Effector CD8-positive, alpha-beta T cell (primary cell): ENCODE measurements around the gene FREM1.

ENCODE experiments used
- DNase-seq: peaks from one replicate; lab custom pipeline; 2025; lab: John Stamatoyannopoulos, UW

FREM1 gene

DNA sequence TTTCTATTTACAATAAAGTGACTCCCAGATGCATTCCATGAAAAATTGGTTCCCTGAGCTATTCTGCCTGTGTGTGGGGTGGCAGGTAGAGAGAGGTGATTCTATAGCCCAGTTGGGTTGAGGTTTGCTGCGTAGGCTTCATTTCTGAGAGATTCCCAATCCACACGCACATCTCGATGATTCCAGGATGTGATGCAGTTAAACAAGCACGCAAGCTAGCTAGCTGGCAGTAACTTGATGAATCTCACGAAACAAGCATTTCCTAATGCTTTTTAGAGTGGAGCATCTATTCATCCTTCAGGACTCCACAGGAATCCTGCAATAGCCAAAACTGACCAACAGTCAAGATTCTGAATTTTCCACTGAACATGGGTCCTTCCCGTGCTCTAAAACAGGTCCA, 143.9 kb downstream of the FREM1 start:
- no peak for DNase-seq

- no peak for DNase-seq
Measured at GRCh38 chr9:14761584-14761983, 148.6 kb downstream of the FREM1 start.

DNA sequence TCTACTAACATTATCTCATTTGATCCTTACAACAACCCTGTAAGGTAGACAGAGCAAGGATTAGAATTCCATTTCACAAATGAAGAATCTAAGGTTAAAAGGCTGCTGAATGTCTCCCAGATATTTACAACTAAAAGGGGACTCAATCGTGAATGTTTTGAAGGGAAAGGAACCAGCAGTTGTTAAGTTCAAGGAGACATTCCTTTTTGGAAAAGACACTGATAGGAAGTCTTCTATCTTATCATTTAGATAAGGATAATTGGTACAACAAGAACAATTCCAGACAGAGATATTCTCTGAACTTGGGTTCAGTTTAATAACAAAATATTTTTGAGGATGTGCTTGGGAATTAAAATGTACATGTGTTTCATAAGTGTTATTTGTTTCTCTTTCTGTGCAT, 150.2 kb downstream of the FREM1 start:
- DNase-seq: no peak

DNA sequence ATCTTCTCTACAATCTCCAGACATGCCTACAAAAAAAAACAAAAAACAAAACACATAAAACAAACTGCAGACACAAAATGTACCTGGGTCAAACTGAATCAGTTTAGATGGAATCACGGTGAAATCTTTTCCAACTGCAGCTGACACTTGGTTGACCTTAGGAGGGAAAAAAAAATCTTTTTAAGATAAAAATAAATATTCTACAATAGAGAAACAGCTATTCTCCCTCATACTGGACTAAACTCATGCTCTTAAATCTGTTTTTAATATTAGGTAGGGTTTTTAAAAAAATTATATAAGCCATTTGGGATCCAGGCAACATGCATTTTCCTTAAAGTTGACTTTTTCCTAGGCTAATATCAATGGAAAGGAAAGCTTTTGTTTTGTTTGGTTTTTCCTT, 153.9 kb downstream of the FREM1 start:
- DNase-seq: no peak

GRCh38 chr9:14752871-14753270, 157.4 kb downstream of the FREM1 start:
- no peak for DNase-seq

- no peak for DNase-seq
Measured at GRCh38 chr9:14752271-14752670, 158.0 kb downstream of the FREM1 start.

DNA sequence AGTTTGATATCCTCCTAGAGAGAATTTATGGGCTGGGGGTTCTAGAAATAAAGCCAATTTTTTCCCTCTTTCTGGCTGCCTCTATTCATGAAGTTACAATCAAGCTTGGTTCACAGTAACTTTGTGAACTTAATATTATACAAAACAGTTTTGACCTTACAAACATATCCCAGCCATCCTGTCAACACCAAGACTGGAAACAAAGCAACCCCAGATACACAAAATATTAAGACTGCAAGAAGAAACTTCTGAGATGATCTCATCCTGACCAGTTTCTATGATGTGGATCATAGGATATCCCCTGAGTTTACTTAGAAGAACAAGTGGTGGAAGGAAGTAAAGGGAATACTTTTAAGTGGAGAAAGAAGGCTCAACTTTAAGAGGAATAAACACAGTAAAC, 159.4 kb downstream of the FREM1 start:
- no peak for DNase-seq

DNA sequence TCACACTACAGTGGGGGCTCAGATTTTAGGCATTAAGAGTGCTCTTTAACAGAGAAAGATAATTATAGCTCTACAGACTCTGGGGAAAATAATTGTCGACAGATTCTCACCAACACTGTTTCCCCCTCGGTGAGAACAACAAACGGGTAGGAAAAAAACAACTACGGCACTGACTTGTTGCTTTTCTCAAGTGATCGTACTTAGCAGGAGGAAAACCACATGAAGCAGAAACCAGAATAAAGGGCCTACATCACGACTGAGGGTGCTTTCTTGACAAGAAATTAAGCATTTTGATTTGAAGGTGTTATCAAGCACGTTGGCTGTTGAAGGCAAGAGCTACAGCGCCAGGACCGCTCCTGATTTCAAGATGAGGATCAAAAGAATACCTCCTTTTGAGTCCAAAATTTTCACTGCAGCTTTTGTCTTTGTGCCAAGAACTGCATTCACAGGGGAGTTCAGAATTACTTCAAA, 160.5 kb downstream of the FREM1 start:
- no peak for DNase-seq

GRCh38 chr9:14748373-14748772, 161.9 kb downstream of the FREM1 start:
- DNase-seq: no peak

DNA sequence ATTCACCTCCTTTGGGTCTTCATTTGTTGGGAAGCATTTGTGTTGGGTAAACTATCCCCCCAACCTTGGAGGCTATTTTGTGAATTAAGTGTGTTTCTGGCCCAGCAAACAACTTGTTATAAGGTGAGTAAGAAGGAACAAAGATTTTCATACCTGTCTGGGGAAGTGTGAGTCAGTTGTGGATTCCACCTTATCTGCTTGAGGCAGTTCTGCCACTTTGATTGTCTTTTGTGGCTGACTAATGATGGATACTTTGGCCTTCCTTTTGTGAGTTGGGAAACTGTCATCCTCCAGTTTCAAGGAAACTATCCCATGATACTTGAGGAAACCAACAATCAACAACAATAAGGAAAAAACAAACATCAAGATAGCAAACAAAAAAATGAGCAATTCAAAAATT, 163.1 kb downstream of the FREM1 start:
- DNase-seq: no peak

DNA sequence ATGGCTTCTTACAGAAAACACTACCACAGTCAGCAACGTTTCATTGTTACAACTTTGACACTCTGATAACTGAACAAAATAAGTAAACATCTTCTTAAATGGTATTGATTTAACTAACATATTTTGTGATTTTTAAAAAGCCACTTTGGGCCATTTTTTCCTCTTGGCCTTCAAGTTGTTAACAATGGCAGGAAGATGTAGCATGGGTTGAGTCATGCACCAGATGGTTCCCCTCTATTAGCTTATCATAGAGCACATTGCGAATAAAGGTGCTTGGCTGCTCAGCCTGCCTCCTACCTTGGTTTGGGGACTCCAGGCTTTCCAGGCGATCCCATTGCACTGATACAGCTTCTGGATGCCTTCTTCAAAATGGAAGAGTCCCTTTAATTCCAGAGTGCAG, 163.6 kb downstream of the FREM1 start:
- DNase-seq: no peak

- no peak for DNase-seq
Measured at GRCh38 chr9:14744768-14745167, 165.5 kb downstream of the FREM1 start.

DNA sequence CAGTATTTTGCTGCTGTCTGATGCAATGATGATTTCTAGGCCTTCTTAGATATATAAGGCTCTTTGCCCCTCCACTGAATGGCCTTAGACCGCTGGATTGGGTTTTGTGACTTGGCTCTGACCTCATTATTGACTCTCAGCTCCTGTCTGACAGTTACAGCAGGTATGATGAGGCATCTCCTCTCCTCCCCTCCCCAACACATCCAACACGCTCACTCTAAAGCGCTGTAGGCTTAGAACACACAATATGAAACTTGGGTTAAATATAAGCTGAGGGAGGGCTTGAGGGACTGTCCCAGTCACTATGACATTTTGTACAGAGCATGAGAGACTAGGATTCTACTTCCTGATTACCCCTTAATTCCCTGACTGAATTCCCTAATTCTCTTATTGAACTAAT, 168.9 kb downstream of the FREM1 start:
- DNase-seq: no peak

DNA sequence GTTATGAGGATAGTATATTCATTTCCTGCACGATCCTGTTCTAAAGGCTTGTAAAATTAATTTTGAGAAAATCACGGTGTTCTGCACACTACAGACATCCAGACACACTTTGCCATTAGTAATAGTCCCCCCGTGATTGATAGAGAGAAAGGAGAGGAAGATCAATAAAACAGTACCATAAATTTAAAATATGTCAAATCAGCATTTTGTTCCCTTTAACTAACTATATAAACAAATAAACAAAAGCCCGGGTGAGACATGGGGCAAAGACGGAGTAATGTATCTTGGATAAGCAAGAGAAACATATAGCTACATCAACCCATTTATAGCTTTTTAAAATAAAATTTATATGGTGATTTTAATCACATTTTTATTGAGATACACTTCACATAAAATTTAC, 177.1 kb downstream of the FREM1 start:
- DNase-seq: no peak

- no peak for DNase-seq
Measured at GRCh38 chr9:14731294-14731981, 178.8 kb downstream of the FREM1 start.

- DNase-seq: no peak
Measured at GRCh38 chr9:14730461-14730898, 179.7 kb downstream of the FREM1 start.

DNA sequence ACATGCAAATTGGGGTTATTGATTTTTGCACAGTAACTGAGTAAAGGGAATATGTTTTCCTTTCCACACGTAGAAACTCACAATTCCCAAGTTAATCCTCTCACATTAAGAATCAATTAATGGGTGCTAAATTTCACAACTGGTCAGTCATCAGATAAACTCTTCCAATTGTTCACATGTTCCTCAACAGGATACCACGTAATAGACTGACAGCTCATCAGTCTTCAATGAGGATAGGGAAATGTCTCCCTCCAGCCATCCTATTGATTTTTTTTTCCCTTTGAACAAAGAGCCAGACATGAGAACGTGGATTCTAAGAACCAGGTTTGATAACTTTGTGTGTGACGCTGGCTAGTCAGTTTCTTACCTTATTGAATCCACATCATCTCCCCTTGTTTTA, 186.9 kb downstream of the FREM1 start:
- DNase-seq: no peak

GRCh38 chr9:14722391-14723035, 187.7 kb downstream of the FREM1 start, which contains the start of gene CER1:
CER1 (minus strand) TSS chr9:14722733; CDS start chr9:14722672, 61 bp downstream.
- no peak for DNase-seq

DNA sequence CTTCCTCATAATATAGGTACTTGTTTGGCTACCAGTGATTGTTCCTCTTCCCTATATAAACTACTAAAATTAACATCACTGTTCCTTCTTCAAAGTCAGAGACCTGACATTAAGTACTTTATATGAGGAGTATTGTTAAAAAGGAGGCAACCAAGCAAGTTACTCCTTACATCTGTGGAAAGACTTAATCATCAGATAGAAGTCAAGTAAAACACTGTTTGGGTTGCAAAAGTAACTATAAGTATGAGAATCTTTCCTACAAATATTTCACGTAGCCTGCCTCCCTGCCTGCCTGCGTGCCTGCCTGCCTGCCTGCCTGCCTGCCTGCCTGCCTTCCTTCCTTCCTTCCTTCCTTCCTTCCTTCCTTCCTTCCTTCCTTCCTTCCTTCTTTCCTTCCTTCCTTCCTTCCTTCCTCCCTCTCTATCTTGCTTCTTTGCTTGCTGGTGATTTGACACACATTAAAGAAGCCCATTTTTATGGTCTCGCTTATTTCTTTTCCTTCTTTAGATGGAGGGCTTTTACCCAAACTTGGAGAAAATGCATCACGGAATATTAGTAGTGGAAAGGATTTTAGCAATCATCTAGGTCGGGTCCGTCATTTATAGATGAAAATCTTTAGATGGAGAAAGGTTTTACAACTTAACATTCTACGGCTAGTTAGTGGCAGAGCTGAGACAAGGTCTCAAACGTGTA, 190.9 kb downstream of the FREM1 start:
- DNase-seq: no peak

DNA sequence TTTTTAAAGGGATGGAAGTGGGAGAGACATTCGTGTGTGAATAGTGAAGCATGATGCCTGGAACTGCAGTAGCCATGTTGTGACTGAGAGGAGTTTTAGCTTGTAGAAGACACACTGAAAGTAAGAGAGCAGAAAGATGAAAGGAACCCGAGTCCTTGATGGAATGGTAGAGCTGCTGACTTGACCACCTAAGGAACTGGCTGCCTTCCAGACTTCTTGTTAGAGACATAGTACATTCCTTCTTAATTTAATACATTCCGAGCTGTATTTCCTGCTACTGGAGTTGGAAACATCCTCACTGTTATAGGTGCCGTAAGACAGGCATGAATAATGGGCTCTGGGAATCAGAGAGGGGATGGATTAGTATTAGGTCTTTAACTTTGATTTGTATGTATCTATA, 195.1 kb downstream of the FREM1 start:
- DNase-seq: no peak

DNA sequence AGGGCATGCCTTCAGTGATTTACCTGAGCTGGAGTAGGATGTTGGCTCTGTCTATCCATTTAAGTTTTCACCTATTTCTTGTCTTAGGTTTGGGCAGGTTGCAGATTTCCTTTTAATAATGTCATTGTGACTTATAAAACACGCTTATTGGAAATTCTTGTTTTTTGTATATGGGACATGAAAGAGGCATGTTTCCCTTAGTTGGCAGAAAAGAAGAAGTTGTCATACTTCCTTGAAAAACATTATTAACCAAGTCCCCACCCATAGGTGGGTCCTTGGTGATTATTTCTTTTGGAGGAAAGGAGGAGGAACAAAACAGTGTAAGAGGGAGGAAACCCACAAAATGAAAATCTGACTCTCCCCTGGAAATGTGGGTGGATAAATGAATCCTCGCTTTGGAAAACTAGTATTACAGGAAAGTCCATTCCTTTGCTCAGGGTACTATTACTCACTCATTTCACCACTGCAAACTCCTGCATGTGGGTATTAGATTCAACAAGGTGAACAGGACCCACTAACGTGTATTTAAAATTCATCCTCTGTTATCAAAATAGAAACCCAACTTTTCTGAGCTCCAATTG, 197.0 kb downstream of the FREM1 start:
- DNase-seq: no peak

DNA sequence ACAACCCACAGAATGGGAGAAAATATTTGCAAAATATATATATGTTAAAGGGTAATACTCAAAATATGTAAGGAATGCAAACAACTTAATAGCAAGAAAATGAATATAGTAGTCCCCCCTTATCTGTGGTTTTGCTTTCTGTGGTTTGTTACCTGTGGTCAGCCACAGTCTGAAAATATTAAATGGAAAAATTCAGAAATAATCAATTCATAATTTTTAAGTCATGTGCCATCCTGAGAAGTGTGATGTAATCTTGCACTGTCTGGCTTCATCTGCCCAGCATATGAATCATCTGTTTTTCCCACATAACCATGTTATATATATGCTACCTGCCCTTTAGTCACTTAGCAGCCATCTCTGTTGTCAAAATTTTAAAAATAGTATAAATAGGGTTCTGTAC, 199.4 kb downstream of the FREM1 start:
- DNase-seq: no peak
